Stimulated activated CD8-positive, alpha-beta memory T cell treated with anti-CD3 and anti-CD28 coated beads, Interleukin-12 subunit alpha, Interleukin-12 subunit beta, amount 100 ng/mL, for 4 hours (primary cell): ENCODE results near the gene TMOD3.
"Not testable (repeated sequence)": the region's sequence is repeated elsewhere in the genome, so short reads cannot be mapped to it uniquely, and the experiment has no call there.

Experiments
- DNase-seq: peaks from one replicate; pipeline ENCODE4 v3.0.0-alpha.2; 2020; ENCODE audit warnings: low read depth

Gene TMOD3

DNA sequence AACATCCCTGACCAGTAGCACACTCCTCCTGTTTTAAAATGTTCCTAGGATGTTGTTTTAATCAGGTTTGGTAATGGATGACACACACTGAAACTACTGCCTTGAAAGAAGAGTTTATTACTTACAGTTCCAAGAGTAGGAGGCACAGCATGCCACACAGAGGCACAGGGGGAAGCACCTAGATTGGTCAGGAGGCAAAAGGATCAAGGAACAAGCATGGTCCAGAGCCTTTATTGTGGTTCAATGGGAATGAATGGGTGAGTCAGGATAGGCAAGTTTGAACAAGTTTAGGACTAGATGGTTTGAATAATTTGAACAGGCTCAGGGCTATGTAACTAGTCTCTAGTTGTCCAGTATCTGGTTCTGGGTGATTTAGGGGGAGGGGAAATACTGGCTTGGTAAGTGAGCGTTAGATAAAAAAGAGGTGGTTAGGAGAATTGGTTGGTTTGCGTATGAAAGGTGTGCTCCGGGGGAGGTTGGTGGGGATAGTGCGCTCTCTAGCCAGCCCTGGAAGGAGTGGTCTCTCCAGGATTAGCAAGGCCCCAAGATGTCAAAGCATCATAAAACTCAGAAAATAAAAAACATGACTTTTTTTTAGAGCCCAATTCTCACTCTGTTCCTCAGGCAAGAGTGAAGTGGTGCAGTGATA, 35.1 kb downstream of the TMOD3 start:
- DNase-seq = no peak

- DNase-seq = no peak
These were observed 35.9 kb downstream of the TMOD3 start for GRCh38 chr15:51865317-51865716.

DNA sequence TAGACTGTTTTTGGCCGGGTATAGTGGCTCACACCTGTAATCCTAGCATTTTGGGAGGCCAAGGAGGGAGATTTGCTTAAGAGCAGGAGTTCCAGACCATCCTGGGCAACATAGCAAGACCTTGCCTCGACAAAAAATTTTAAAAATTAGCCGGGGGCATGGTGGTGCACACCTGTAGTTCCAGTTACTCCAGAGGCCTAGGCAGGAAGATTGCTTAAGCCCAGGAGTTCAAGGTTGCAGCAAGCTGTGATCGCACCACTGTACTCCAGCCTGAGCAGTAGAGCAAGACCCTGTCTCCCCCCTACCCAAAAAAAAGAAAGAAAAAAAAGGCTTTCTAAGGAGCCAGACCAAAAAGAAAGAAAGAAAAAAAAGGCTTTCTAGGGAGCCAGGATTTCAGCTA, 36.7 kb downstream of the TMOD3 start:
- no peak for DNase-seq

GRCh38 chr15:51866751-51867150, 37.3 kb downstream of the TMOD3 start:
- no peak for DNase-seq

GRCh38 chr15:51869060-51869421, 39.6 kb downstream of the TMOD3 start:
- DNase-seq = no peak

GRCh38 chr15:51870774-51871173, 41.3 kb downstream of the TMOD3 start:
- no peak for DNase-seq

DNA sequence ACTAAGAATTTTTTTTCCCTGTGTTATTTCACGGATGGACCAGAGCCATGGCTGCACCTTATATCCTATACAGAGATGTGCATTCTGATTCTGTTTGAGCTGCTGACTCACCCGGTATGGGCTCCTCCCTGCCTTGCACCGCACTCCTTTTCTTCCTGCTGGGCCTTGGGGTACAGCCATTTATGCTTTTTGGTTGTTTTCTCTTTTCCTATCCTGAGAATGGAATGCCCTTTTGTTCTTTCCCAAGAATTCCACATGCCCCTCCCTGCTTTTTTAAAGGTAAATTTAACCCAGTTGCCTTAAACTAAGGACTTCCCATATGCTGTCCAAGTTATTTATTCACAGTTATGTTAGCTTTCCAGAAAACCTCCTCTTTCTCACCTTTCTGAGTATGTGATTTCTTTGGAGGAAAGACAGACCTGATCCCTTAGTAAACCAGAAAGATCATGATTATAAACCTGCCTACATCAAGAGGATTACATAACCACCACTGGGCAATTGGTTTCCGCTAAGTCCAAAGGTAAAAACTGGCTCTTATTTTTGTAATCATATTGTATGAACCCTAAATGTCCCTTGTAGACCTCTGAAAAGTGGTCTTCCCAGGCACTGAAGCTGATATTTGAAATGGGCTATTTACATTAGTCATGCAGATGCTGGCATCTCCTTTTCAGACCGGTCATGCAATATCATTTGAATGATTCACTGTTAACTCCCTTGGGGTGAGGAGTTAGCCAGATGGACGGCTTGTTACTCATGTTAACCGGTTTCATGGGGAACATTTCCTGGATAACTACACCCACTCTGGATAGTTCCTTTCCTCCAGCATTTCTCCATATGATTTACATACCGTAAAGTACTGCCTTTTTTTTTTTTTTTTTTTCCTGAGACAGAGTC, 45.5 kb downstream of the TMOD3 start:
- no peak for DNase-seq

- no peak for DNase-seq
These were observed 46.7 kb downstream of the TMOD3 start for GRCh38 chr15:51876169-51876568.

- no peak for DNase-seq
These were observed 49.3 kb downstream of the TMOD3 start for GRCh38 chr15:51878446-51879386.

GRCh38 chr15:51879555-51879954, 50.1 kb downstream of the TMOD3 start:
- no peak for DNase-seq

- DNase-seq = no peak
These were observed 53.9 kb downstream of the TMOD3 start for GRCh38 chr15:51883271-51883837.

- DNase-seq = no peak
These were observed 54.6 kb downstream of the TMOD3 start for GRCh38 chr15:51884041-51884440.

DNA sequence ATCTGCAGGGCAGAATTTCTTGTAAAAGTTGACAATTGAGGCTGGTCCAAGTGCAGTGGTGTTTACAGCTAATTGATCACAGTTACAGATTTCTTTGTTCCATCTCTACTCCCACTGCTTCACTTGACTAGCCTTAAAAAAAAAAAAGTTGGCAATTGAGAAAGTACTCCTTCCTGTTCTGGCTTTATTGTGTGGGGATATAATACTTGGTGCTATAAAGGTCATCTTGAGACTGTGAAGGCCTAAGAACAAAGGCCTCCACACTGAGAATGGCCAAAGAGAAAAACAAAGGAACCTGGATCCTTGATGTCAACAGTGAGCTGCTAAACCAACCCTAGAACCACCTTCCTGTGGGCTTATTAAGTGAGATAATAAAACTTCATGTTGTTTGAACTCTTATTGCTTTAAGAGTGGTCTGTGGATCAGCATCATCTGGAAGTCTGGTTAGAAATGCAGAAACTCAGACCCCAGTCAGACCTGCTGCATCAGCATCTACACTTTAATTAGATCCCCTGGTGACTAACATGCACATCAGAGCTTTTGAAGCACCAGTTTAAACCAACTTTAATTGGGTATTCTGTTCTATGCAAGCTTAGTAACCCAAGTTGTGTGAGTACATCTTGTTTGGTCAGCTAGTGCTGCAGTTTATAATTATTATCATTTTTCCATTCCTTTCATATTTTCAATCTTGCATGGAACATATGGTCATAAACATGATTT, 55.2 kb downstream of the TMOD3 start:
- DNase-seq = no peak

- DNase-seq = not testable (repeated sequence)
These were observed 56.3 kb downstream of the TMOD3 start for GRCh38 chr15:51885758-51886157.

GRCh38 chr15:51887887-51888592, 58.6 kb downstream of the TMOD3 start:
- no peak for DNase-seq

DNA sequence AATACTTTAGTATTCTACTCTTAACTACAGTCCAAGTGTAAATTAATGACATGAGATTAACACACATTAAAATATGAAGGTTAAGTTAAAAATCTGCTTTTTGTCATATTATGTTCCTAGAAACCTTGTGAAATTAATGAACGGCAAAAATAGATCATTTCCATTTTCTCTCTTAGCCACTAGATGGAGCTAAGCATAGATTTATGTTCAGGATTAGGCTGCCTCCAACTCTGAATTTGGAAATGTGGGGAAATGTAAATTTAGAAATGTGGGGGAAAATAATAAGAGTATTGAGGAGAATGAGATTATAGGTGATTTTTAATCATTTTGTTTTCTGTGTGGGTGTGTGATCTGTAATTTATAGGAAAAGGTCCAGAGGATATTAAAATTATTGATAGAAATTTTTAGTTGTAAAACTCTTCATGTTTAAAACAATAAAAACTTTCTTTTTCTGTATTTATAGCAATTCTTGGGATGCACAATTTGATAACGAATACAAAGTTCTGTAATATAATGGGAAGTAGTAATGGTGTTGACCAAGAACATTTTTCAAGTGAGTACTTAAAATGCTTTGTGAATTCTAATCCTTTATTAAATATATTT, 59.2 kb downstream of the TMOD3 start:
- no peak for DNase-seq

DNA sequence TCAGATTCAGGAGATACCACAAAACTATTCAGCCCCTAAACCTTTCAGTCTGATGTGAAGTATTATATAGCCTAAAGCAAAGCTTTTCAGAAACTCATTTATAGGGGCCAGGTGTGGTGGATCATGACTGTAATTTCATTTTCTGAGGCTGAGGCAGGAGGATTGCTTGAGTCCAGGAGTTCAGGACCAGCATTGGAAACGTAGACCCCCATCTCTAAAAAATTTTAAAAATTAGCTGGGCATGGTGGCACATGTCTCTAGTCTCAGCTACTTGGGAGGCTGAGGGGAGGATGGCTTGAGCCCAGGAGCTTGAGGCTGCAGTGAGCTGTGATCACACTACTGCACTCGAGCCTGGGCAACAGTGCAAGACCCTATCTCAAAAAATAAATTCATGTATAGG, 60.0 kb downstream of the TMOD3 start:
- DNase-seq = no peak

- no peak for DNase-seq
These were observed 75.0 kb downstream of the TMOD3 start for GRCh38 chr15:51904421-51904820.

GRCh38 chr15:51904931-51905330, 75.5 kb downstream of the TMOD3 start:
- DNase-seq = no peak

GRCh38 chr15:51907136-51907862, 77.8 kb downstream of the TMOD3 start:
- no peak for DNase-seq
